Osteocyte (in vitro differentiated cells): ENCODE results near the gene UTP4. TPM values are rescaled to one million over a fixed set of nuclear protein-coding genes. Genes with fewer than 3 reads are reported as not detected.
"Not testable (repeated sequence)": the region's sequence is repeated elsewhere in the genome, so short reads cannot be mapped to it uniquely, and the experiment has no call there.

Experiments
- DNase-seq: peaks from one replicate; pipeline ENCODE4 v3.0.0; 2021; ENCODE audit warnings: mixed read lengths; ENCODE audit not compliant: unreplicated experiment; ENCODE audit errors: extremely low spot score
- H3K27ac Mint-ChIP-seq: one replicate; pipeline ENCODE4 v1.8.0; 2021; ENCODE audit warnings: mild to moderate bottlenecking, mixed read lengths; ENCODE audit not compliant: unreplicated experiment
- H3K27me3 Mint-ChIP-seq: one replicate; pipeline ENCODE4 v1.8.0; 2021; ENCODE audit warnings: mixed read lengths; ENCODE audit not compliant: unreplicated experiment
- H3K36me3 Mint-ChIP-seq: one replicate; pipeline ENCODE4 v1.8.0; 2021; ENCODE audit warnings: mixed read lengths; ENCODE audit not compliant: unreplicated experiment
- H3K4me1 Mint-ChIP-seq: one replicate; pipeline ENCODE4 v1.8.0; 2021; ENCODE audit warnings: mixed read lengths; ENCODE audit not compliant: unreplicated experiment
- H3K4me3 Mint-ChIP-seq: one replicate; pipeline ENCODE4 v1.8.0; 2021; ENCODE audit warnings: mild to moderate bottlenecking, moderate library complexity, mixed read lengths; ENCODE audit not compliant: unreplicated experiment
- H3K9me3 Mint-ChIP-seq: one replicate; pipeline ENCODE4 v1.8.0; 2021; ENCODE audit warnings: mixed read lengths; ENCODE audit not compliant: unreplicated experiment
- CTCF ChIP-seq: fragments of 200-600 bp; sonication (generic); IDR thresholded peaks from 2 replicates; pipeline ENCODE4 v1.5.0; 2021; ENCODE audit warnings: antibody characterized with exemption, mild to moderate bottlenecking, moderate library complexity
- total RNA-seq: library from RNA; stranded (reverse); gene quantifications from 2 replicates; pipeline ENCODE4 v1.2.1, GENCODE V29; 2021

UTP4 gene
- total RNA-seq, 1 donor from 2014 or later: 41.8 TPM

GRCh38 chr16:69126221-69126620 lies 6.2 kb upstream of the UTP4 start:
- H3K4me3 Mint-ChIP-seq: no peak overlapping the region
- no peak for DNase-seq
- peaks cover 21% of the 10 kb centered on the region for H3K4me1 Mint-ChIP-seq
- no peaks in the 10 kb centered on the region for H3K9me3 Mint-ChIP-seq
- H3K36me3 Mint-ChIP-seq: peaks cover 3% of the 10 kb centered on the region
- no peak for TF ChIP-seq CTCF
- no peak overlapping the region for H3K27ac Mint-ChIP-seq
- H3K27me3 Mint-ChIP-seq: no peaks in the 10 kb centered on the region

- DNase-seq, H3K9me3 Mint-ChIP-seq, H3K27me3 Mint-ChIP-seq, H3K4me3 Mint-ChIP-seq, H3K27ac Mint-ChIP-seq, H3K36me3 Mint-ChIP-seq: not testable (repeated sequence)
- H3K4me1 Mint-ChIP-seq: peaks cover 24% of the 10 kb centered on the region
Measured at GRCh38 chr16:69126801-69127200, 5.6 kb upstream of the UTP4 start.

GRCh38 chr16:69127966-69128510 lies 4.4 kb upstream of the UTP4 start:
- Mint-ChIP-seq H3K27ac (peak overlapping the region; percentile 31), H3K4me3 (no peak overlapping the region), H3K27me3 (no peaks in the 10 kb centered on the region), H3K4me1 (peaks cover 28% of the 10 kb centered on the region), H3K36me3 (peaks cover 2% of the 10 kb centered on the region), H3K9me3 (no peaks in the 10 kb centered on the region)
- no peak for TF ChIP-seq CTCF
- no peak for DNase-seq

GRCh38 chr16:69130461-69130860 lies 2.0 kb upstream of the UTP4 start:
- H3K4me1 Mint-ChIP-seq: peaks cover 45% of the 10 kb centered on the region
- no peaks in the 10 kb centered on the region for H3K9me3 Mint-ChIP-seq
- H3K27me3 Mint-ChIP-seq: no peaks in the 10 kb centered on the region
- no peak overlapping the region for H3K27ac Mint-ChIP-seq
- DNase-seq: no peak
- H3K4me3 Mint-ChIP-seq: no peak overlapping the region
- no peak for TF ChIP-seq CTCF
- H3K36me3 Mint-ChIP-seq: peaks cover 2% of the 10 kb centered on the region

- H3K27me3 Mint-ChIP-seq: no peaks in the 10 kb centered on the region
- peaks cover 45% of the 10 kb centered on the region for H3K4me1 Mint-ChIP-seq
- H3K27ac Mint-ChIP-seq: peak overlapping the region; percentile 94
- peaks cover 2% of the 10 kb centered on the region for H3K36me3 Mint-ChIP-seq
- no peaks in the 10 kb centered on the region for H3K9me3 Mint-ChIP-seq
- DNase-seq: no peak
- TF ChIP-seq CTCF: no peak
- H3K4me3 Mint-ChIP-seq: peak overlapping the region; percentile 97
Measured at GRCh38 chr16:69131167-69131838, 1.1 kb upstream of the UTP4 start.
